IMR-90 (cell line): ENCODE measurements around the gene ZW10.

ENCODE experiments used
- BHLHE40 ChIP-seq: fragments of 150-350 bp; IDR thresholded peaks from 2 replicates; pipeline ENCODE4 v1.6.1; 2016; ENCODE audit warnings: mild to moderate bottlenecking, low read depth, low read length
- CEBPB ChIP-seq: IDR thresholded peaks from 2 replicates; pipeline ENCODE4 v1.6.1; 2012; ENCODE audit warnings: low read depth, low read length, improper control_type of control experiment
- CHD1 ChIP-seq: IDR thresholded peaks from 2 replicates; pipeline ENCODE4 v1.6.1; 2012; ENCODE audit warnings: low read depth, low read length, improper control_type of control experiment
- FOS ChIP-seq: fragments of 150-350 bp; IDR thresholded peaks from 2 replicates; pipeline ENCODE4 v1.6.1; 2016; ENCODE audit warnings: low read depth, low read length
- MAZ ChIP-seq: IDR thresholded peaks from 2 replicates; pipeline ENCODE4 v1.6.1; 2012; ENCODE audit warnings: low read depth, mild to moderate bottlenecking, low read length, improper control_type of control experiment, moderate library complexity, borderline replicate concordance
- MXI1 ChIP-seq: IDR thresholded peaks from 2 replicates; pipeline ENCODE4 v1.6.1; 2012; ENCODE audit warnings: low read depth, mild to moderate bottlenecking, low read length, moderate library complexity, borderline replicate concordance
- POLR2A ChIP-seq: IDR thresholded peaks from 2 replicates; pipeline ENCODE4 v1.6.1; 2012; ENCODE audit warnings: mild to moderate bottlenecking, low read depth, low read length
- RAD21 ChIP-seq: IDR thresholded peaks from 2 replicates; pipeline ENCODE4 v1.6.1; 2012; ENCODE audit warnings: low read length, improper control_type of control experiment
- RCOR1 ChIP-seq: IDR thresholded peaks from 2 replicates; pipeline ENCODE4 v1.6.1; 2012; ENCODE audit warnings: mild to moderate bottlenecking, low read length, improper control_type of control experiment; ENCODE audit not compliant: insufficient replicate concordance
- RFX5 ChIP-seq: IDR thresholded peaks from 2 replicates; pipeline ENCODE4 v1.8.0; 2012; ENCODE audit warnings: low read depth, mild to moderate bottlenecking, low read length, moderate library complexity
- SMC3 ChIP-seq: fragments of 150-350 bp; IDR thresholded peaks from 2 replicates; pipeline ENCODE4 v1.6.1; 2016; ENCODE audit warnings: low read depth, mild to moderate bottlenecking, antibody characterized with exemption, low read length, moderate library complexity
- USF2 ChIP-seq: fragments of 150-350 bp; IDR thresholded peaks from 2 replicates; pipeline ENCODE4 v1.6.1; 2017; ENCODE audit warnings: mild to moderate bottlenecking, antibody characterized with exemption, low read length, low read depth
- TF ChIP-seq, protein P1 (sequence below): conservative IDR thresholded peaks from 2 replicates; pipeline ENCODE4 v1.5.1; 2012; ENCODE audit warnings: mild to moderate bottlenecking, low read depth, low read length, improper control_type of control experiment

DNA sequence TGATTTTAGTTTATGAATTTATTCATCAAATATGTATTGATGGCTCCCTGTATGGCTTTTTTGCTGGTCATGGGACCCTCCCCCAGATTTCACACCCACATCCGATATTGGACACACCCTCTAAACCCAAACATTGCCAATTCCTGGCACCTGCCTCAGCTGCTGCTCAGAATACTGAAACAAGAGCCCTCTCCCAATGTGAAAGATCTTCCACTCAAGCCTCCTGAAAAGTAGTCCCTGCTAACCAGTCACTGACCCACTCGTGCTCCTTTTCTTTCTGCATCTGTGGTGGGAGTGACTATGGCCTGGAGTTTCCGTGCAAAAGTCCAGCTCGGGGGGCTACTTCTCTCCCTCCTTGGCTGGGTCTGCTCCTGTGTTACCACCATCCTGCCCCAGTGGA, 6.0 kb upstream of the ZW10 start, which contains the start of gene CLDN25:
- TF ChIP-seq, protein P1, sequence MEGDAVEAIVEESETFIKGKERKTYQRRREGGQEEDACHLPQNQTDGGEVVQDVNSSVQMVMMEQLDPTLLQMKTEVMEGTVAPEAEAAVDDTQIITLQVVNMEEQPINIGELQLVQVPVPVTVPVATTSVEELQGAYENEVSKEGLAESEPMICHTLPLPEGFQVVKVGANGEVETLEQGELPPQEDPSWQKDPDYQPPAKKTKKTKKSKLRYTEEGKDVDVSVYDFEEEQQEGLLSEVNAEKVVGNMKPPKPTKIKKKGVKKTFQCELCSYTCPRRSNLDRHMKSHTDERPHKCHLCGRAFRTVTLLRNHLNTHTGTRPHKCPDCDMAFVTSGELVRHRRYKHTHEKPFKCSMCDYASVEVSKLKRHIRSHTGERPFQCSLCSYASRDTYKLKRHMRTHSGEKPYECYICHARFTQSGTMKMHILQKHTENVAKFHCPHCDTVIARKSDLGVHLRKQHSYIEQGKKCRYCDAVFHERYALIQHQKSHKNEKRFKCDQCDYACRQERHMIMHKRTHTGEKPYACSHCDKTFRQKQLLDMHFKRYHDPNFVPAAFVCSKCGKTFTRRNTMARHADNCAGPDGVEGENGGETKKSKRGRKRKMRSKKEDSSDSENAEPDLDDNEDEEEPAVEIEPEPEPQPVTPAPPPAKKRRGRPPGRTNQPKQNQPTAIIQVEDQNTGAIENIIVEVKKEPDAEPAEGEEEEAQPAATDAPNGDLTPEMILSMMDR, result no peak
- TF ChIP-seq CEBPB, result no peak
- TF ChIP-seq USF2, result no peak
- no peak for TF ChIP-seq POLR2A
- no peak for TF ChIP-seq RAD21
- TF ChIP-seq SMC3, result no peak
- no peak for TF ChIP-seq RFX5
- TF ChIP-seq BHLHE40, result no peak
- no peak for TF ChIP-seq FOS
- TF ChIP-seq RCOR1, result no peak
- TF ChIP-seq CHD1, result no peak
- no peak for TF ChIP-seq MXI1
- no peak for TF ChIP-seq MAZ
